HT1080 (cell line): ENCODE results near the gene TDG. TPM values are rescaled to one million over a fixed set of nuclear protein-coding genes. Genes with fewer than 3 reads are reported as not detected.
"Not testable (repeated sequence)": the region's sequence is repeated elsewhere in the genome, so short reads cannot be mapped to it uniquely, and the experiment has no call there.

ENCODE experiments used
- DNase-seq: peaks from one replicate; pipeline ENCODE4 v3.0.0-alpha.2; 2015; ENCODE audit warnings: low read depth
- total RNA-seq: library from RNA; depleted of rRNA; stranded (reverse); fragments of >200 nt; shearing (Covaris generic); gene quantifications from 2 replicates; pipeline ENCODE4 v1.2.3, GENCODE V29; 2014; rRNA removed

TDG gene
- total RNA-seq, 1 experiment from 2014 or later, result 17.4 TPM

- DNase-seq, result no peak
Measured at GRCh38 chr12:104012331-104012730, 46.7 kb downstream of the TDG start.

GRCh38 chr12:104021862-104022261, 56.2 kb downstream of the TDG start:
- not testable (repeated sequence) for DNase-seq

GRCh38 chr12:104022786-104023185, 57.1 kb downstream of the TDG start:
- no peak for DNase-seq

- no peak for DNase-seq
Measured at GRCh38 chr12:104023710-104024109, 58.0 kb downstream of the TDG start.

GRCh38 chr12:104024348-104024747, 58.7 kb downstream of the TDG start:
- no peak for DNase-seq

- DNase-seq, result no peak
Measured at GRCh38 chr12:104025771-104026170, 60.1 kb downstream of the TDG start.

GRCh38 chr12:104026841-104027599, 61.3 kb downstream of the TDG start:
- DNase-seq, result no peak

GRCh38 chr12:104030596-104030995, 64.9 kb downstream of the TDG start:
- not testable (repeated sequence) for DNase-seq

- not testable (repeated sequence) for DNase-seq
Measured at GRCh38 chr12:104036143-104036542, 70.5 kb downstream of the TDG start.

Other genes starting within 250 kb of the TDG start
- gene NT5DC3, start 124.6 kb upstream of the TDG start, total RNA-seq, result 17.1 and 21.6 TPM in 2 replicates
- 554 and 653 TPM in 2 replicates for gene HSP90B1, start 35.5 kb upstream of the TDG start, total RNA-seq
- 3.1 and 4.7 TPM in 2 replicates for gene GLT8D2, start 84.3 kb downstream of the TDG start, total RNA-seq
- gene HCFC2, start 98.7 kb downstream of the TDG start, total RNA-seq, result 7.2 and 9.4 TPM in 2 replicates
- gene NFYB, start 172.3 kb downstream of the TDG start, total RNA-seq, result 12.2 and 17.2 TPM in 2 replicates
- gene TXNRD1, start 249.9 kb downstream of the TDG start, total RNA-seq, result 340 and 396 TPM in 2 replicates